GM21526 (cell line): Measurements from ENCODE around the gene BSN.

Experiments used
- ATAC-seq: cut with Tn5 transposase; IDR thresholded peaks from one replicate; pipeline ENCODE4 v1.9.1; 2021; ENCODE audit warnings: moderate library complexity; ENCODE audit not compliant: unreplicated experiment, low FRiP score

The BSN gene

DNA sequence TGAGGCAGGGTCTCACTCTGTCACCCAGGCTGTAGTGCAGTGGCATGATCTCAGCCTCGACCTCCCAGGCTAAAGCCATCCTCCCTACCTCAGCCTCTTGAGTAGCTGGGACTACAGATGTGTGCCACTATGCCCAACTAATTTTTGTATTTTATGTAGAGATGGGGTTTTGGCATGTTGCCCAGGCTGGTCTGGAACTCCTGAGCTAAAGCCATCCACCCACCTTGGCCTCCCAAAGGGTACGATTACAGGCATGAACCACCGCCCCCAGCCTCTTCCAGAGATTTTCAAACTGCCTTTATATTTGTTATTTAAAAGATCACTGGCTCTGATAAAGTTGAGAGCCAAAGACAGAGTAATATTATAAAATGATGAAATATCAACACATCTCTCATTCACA, 37.3 kb downstream of the BSN start:
- no peak for ATAC-seq

DNA sequence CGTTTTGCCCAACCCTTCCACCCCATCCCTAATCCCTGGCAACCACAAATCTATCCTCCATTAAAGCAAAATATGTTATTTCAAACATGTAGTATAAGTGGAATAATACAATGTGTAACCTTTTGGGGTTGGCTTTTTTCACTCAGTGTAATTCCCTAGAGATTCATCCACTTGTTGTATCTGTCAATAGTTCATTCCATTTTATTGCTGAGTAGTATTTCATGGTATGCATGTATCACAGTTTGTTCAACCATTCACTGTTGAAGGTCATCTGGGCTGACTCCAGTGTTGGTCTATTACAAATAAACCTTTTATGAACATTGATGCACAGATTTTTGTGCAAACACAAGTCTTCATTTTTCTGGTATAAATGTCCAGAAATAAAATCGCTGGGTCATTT, 38.8 kb downstream of the BSN start:
- no peak for ATAC-seq

DNA sequence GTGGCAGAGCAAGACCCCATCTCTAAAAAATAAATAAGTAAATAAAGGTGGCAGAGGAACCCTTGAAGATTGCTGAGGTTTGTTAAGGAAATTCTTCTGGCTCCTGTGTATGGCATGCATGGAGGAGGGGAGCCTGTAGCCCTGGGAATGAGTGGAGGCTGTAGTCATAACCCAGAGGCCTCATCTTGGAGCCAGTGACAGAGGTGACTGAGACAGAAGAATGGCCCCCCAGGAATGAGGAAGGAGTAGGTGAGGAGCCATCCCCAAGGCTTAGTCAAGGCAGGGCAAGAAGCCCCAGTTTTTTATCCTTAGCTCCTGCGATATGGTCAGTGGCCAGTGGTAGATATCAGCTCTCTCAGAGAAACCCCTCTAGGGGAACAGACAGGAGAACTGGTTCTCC, 46.5 kb downstream of the BSN start:
- no peak for ATAC-seq

DNA sequence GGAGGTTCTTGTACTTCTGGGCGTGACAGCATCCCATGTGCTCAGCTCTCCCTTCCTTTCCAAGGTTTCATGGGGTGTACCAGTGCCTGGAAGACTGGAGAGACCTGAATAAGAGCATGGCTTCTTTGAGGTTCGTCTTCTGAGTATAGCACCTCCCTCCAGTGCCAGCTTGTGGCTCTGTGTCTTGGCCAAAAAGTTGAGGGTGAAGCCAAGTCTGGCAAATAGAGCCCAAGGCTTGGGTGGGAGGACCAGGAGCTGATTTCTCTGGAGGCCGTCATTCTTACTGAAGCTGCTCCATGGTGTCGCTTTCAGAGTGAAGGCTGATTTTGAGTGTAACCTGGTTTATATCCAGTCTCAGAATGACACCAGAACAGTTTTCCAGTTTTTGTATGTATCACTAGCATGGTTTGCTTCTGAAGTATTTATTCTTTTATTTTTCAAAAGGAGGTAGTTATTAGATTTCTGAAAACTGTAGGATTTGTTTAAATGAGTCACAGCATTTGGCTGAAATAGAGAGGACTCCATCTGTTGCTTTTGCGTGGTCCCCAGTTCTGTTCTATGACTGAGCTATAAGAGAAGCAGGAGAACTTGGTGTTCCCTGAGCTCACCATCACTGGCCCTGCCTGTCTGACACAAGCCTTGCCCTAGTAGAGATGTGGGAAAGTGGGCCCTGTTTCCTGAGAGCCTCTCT, 47.2 kb downstream of the BSN start:
- no peak for ATAC-seq

- ATAC-seq: no peak
Measured at GRCh38 chr3:49602049-49602554, 47.8 kb downstream of the BSN start.

- ATAC-seq: no peak
Measured at GRCh38 chr3:49602877-49603411, 48.7 kb downstream of the BSN start.

- no peak for ATAC-seq
Measured at GRCh38 chr3:49606427-49606826, 52.1 kb downstream of the BSN start.

DNA sequence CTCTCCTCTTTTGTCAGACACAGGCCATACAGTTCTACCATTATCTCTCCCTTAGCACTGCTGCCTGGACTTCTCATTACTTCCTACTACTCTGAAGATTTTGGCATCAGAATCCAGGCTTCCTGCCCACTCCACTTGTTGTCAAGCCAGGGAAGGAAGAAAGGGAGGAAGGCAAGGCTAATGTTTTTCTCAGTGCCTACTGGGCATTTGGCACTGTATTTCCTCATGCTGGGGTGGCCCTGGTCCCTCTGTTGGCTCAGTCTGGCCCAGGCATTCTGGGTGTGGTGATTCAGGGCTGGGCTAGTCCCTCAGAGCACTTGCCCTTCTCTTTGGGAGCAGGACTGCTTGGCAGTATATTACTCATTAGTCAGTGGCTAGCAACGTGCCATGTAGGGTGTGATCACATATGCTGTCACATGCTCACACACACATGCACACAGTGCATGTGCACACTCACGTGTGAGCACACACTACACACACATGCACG, 52.9 kb downstream of the BSN start:
- no peak for ATAC-seq

- ATAC-seq: no peak
Measured at GRCh38 chr3:49607796-49608195, 53.5 kb downstream of the BSN start.

- ATAC-seq: no peak
Measured at GRCh38 chr3:49609314-49609713, 55.0 kb downstream of the BSN start.

GRCh38 chr3:49609815-49610214, 55.5 kb downstream of the BSN start:
- no peak for ATAC-seq

- ATAC-seq: no peak
Measured at GRCh38 chr3:49610666-49611280, 56.5 kb downstream of the BSN start.

- ATAC-seq: no peak
Measured at GRCh38 chr3:49611291-49611690, 57.0 kb downstream of the BSN start.

GRCh38 chr3:49611719-49612118, 57.4 kb downstream of the BSN start:
- no peak for ATAC-seq

DNA sequence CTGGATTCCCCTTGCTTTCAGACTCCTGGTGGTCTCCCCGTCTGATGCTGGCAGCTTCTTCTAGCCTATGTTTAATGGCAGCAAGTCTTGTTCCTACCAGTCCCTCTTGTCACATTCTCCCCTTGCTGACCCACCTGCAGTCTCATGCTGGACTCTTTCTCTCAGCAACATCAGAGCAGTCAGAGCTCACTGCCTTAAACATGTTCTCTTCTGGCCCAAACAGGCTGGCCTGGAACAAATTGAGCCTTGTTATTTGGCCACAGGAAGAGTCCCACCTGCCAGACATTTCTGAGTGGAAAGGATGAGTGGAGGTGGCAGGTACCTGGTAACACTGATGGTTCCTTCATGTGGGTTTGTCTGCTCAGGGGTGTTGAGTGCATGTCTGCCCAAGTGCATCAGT, 60.7 kb downstream of the BSN start:
- ATAC-seq: no peak

GRCh38 chr3:49616061-49616460, 61.8 kb downstream of the BSN start:
- no peak for ATAC-seq

GRCh38 chr3:49616491-49616941, 62.2 kb downstream of the BSN start:
- ATAC-seq: no peak

GRCh38 chr3:49617390-49618013, 63.2 kb downstream of the BSN start:
- ATAC-seq: no peak

DNA sequence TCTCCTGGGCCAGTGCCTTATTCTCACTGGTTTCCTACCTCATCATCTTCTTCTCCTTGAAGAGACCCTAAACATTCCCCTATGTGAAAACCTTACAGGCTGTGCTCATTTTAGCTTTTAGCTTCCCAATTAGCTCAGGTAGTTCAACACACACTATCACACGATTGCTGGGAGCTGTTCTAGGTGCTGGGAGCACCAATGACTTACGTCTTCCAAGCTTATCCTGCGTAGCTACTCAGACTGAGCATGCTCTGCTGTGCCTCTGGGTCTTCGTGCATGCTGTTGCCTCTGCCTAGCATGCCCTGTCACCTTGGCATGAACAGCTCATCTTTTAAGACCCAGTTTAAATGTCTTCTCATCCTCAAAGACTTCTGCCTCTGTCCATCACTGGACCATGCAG, 64.1 kb downstream of the BSN start:
- ATAC-seq: no peak

DNA sequence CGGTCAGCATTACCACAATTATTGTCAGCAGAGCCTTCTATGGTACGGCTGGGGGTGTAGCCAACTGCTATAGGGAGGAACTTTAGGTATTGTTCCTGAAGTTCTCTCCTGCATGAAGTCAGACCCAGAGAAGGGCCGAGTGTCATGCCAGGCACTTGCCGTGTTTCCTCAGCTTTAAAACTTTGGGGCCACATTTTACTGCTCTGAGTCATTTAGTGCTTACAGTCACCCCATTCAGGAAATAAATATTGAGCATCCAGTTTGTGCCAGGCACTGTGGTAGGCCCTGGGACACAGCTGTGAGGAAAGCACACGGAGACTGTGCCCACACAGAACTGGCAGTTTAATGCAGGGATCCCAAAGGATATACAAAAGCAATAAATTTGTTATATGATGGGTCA, 65.4 kb downstream of the BSN start:
- no peak for ATAC-seq

DNA sequence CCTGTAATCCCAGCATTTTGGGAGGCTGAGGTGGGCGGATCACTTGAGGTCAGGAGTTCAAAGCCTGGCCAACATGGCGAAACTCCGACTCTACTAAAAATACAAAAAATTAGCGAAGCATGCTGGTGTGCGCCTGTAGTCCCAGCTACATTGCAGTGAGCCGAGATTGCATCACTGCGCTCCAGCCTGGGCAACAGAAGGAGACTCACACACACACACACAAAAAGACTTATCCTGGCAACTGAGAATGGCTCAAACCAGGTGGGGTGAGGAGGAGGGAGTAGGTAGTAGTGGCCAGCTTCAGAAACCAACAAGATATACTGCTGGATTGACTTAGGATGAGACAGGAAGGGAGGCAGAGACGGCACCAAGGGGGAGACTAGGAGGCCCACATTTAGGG, 66.5 kb downstream of the BSN start:
- no peak for ATAC-seq
